ENCODE data around the gene TNS4. TPM values are rescaled to one million over a fixed set of nuclear protein-coding genes. Genes with fewer than 3 reads are reported as not detected.

TNS4 gene
- polyA plus RNA-seq, 2 donors, result 25.4 to 74.8 TPM

GRCh38 chr17:40470932-40471828, 30.2 kb downstream of the TNS4 start:
- no peaks in the 10 kb centered on the region for H3K36me3 ChIP-seq (ENCODE audit: control insufficient read depth in 2 of 2, insufficient read depth in 2 of 2, low read length in 1 of 2)
- peaks cover 4 to 14% of the 10 kb centered on the region in 2 donors for H3K4me1 ChIP-seq (ENCODE audit: control insufficient read depth in 2 of 2, insufficient read depth in 2 of 2, low read length in 1 of 2)
- peak overlapping the region; percentile 17 to 77 for H3K27ac ChIP-seq (ENCODE audit: low read depth in 2 of 2, low read length in 1 of 2)
- no peaks in the 10 kb centered on the region for H3K27me3 ChIP-seq (ENCODE audit: control insufficient read depth in 1 of 2, insufficient read depth in 2 of 2, low read length in 2 of 2)
- H3K4me3 ChIP-seq (ENCODE audit: low read depth in 1 of 2, low read length in 2 of 2), result no peak overlapping the region
- no peaks in the 10 kb centered on the region for H3K9me3 ChIP-seq (ENCODE audit: control insufficient read depth in 2 of 2, insufficient read depth in 1 of 2, low read depth in 1 of 2, low read length in 1 of 2)
- 56 to 65% methylated on average over 17 of the region's 17 CpGs for WGBS, 2 donors

DNA sequence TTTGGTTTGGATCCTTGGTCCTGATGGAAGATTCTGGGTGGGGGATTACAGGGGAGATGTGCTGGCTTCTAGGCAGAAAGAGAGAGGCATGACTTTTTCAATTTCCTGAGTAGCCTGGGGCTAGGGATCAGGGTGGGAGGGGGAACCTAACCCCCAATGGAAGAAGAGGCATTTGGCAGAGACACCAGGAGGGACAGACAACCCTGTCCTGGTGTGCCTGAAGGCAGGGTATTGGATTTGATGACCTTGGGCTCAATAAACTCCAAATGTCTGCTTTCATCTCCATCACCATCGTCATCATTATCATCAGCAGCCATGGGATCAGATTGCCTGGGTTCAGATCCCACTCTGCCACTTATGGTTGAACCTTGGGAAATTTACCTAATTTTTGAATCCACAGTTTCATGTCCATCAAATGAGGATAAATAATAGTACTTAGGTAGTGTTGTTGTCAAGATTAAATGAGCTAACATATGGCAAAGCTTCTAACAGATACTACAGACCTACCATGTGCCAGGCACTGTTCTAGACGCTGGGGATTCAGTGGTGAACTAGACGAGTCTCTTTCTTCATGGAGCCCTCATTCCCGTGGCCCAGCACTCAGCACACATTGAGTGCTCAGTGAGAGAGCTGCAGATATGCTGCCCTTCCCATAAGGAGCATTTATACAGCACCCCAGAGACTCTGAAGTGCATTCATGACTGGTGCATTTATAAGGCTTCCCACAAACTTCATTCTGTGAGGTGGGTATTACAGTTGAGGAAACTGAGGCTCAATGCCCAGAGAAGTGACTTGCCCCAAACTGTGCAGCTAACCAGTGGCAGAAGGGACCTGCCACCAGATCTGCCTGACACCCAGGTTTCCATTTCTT, 31.4 kb downstream of the TNS4 start:
- no peaks in the 10 kb centered on the region for H3K27me3 ChIP-seq (ENCODE audit: control insufficient read depth in 1 of 2, insufficient read depth in 2 of 2, low read length in 2 of 2)
- no peak overlapping the region for H3K27ac ChIP-seq (ENCODE audit: low read depth in 2 of 2, low read length in 1 of 2)
- H3K9me3 ChIP-seq (ENCODE audit: control insufficient read depth in 2 of 2, insufficient read depth in 1 of 2, low read depth in 1 of 2, low read length in 1 of 2), result no peaks in the 10 kb centered on the region
- no peak overlapping the region for H3K4me3 ChIP-seq (ENCODE audit: low read depth in 1 of 2, low read length in 2 of 2)
- peaks cover 4 to 10% of the 10 kb centered on the region in 2 donors for H3K4me1 ChIP-seq (ENCODE audit: control insufficient read depth in 2 of 2, insufficient read depth in 2 of 2, low read length in 1 of 2)
- WGBS, 2 donors, result 75 to 77% methylated on average over 4 of the region's 4 CpGs
- no peaks in the 10 kb centered on the region for H3K36me3 ChIP-seq (ENCODE audit: control insufficient read depth in 2 of 2, insufficient read depth in 2 of 2, low read length in 1 of 2)

- Histone ChIP-seq H3K27ac (ENCODE audit: low read depth in 2 of 2, low read length in 1 of 2) (no peak overlapping the region), H3K27me3 (ENCODE audit: control insufficient read depth in 1 of 2, insufficient read depth in 2 of 2, low read length in 2 of 2) (no peaks in the 10 kb centered on the region), H3K36me3 (ENCODE audit: control insufficient read depth in 2 of 2, insufficient read depth in 2 of 2, low read length in 1 of 2) (no peaks in the 10 kb centered on the region), H3K4me1 (ENCODE audit: control insufficient read depth in 2 of 2, insufficient read depth in 2 of 2, low read length in 1 of 2) (peaks cover 4 to 8% of the 10 kb centered on the region in 2 donors), H3K4me3 (ENCODE audit: low read depth in 1 of 2, low read length in 2 of 2) (no peak overlapping the region), H3K9me3 (ENCODE audit: control insufficient read depth in 2 of 2, insufficient read depth in 1 of 2, low read depth in 1 of 2, low read length in 1 of 2) (no peaks in the 10 kb centered on the region)
- 95 to 99% methylated on average over 7 of the region's 7 CpGs for WGBS, 2 donors
Observed at GRCh38 chr17:40468560-40468959, 32.9 kb downstream of the TNS4 start.

DNA sequence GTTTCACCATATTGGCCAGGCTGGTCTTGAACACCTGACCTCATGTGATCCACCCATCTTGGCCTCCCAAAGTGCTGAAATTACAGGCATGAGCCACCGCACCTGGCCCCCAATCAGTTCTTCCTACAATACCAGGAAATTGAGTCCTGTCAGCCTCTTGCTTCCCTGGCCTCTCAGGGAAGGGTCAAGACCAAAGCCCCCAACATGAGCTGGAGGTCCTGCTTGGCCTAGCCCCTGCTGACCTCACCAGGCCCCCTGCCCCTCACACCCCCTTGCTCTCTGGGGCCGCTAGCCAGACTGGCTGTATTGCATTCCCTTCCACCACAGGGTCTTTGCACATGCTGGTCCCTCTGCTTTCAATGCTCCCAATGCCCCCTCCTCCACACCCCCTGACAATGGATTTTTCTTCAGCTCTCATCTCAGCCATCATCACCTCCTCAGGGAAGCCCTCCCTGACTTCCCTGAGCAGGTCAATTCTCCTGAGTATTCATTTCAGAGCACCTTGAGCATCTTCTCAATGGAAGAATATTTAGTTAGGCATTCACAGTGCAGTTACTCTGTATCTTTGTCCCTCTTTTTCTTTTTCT, 34.0 kb downstream of the TNS4 start:
- H3K27me3 ChIP-seq (ENCODE audit: control insufficient read depth in 1 of 2, insufficient read depth in 2 of 2, low read length in 2 of 2), result no peaks in the 10 kb centered on the region
- H3K27ac ChIP-seq (ENCODE audit: low read depth in 2 of 2, low read length in 1 of 2), result no peak overlapping the region
- no peak overlapping the region for H3K4me3 ChIP-seq (ENCODE audit: low read depth in 1 of 2, low read length in 2 of 2)
- 85 to 92% methylated on average over 2 of the region's 2 CpGs for WGBS, 2 donors
- no peaks in the 10 kb centered on the region for H3K9me3 ChIP-seq (ENCODE audit: control insufficient read depth in 2 of 2, insufficient read depth in 1 of 2, low read depth in 1 of 2, low read length in 1 of 2)
- H3K4me1 ChIP-seq (ENCODE audit: control insufficient read depth in 2 of 2, insufficient read depth in 2 of 2, low read length in 1 of 2), result peaks cover 4 to 7% of the 10 kb centered on the region in 2 donors
- no peaks in the 10 kb centered on the region for H3K36me3 ChIP-seq (ENCODE audit: control insufficient read depth in 2 of 2, insufficient read depth in 2 of 2, low read length in 1 of 2)

GRCh38 chr17:40466298-40466971, 35.0 kb downstream of the TNS4 start:
- Histone ChIP-seq H3K4me1 (ENCODE audit: control insufficient read depth in 2 of 2, insufficient read depth in 2 of 2, low read length in 1 of 2) (peaks cover 4 to 7% of the 10 kb centered on the region in 2 donors), H3K27me3 (ENCODE audit: control insufficient read depth in 1 of 2, insufficient read depth in 2 of 2, low read length in 2 of 2) (no peaks in the 10 kb centered on the region), H3K9me3 (ENCODE audit: control insufficient read depth in 2 of 2, insufficient read depth in 1 of 2, low read depth in 1 of 2, low read length in 1 of 2) (no peaks in the 10 kb centered on the region), H3K36me3 (ENCODE audit: control insufficient read depth in 2 of 2, insufficient read depth in 2 of 2, low read length in 1 of 2) (no peaks in the 10 kb centered on the region), H3K4me3 (ENCODE audit: low read depth in 1 of 2, low read length in 2 of 2) (no peak overlapping the region), H3K27ac (ENCODE audit: low read depth in 2 of 2, low read length in 1 of 2) (no peak overlapping the region)
- 78 to 86% methylated on average over 9 to 11 of the region's 11 CpGs for WGBS, 2 donors

- no peaks in the 10 kb centered on the region for H3K27me3 ChIP-seq (ENCODE audit: control insufficient read depth in 1 of 2, insufficient read depth in 2 of 2, low read length in 2 of 2)
- peaks cover 3% of the 10 kb centered on the region in 2 donors for H3K4me1 ChIP-seq (ENCODE audit: control insufficient read depth in 2 of 2, insufficient read depth in 2 of 2, low read length in 1 of 2)
- no peaks in the 10 kb centered on the region for H3K36me3 ChIP-seq (ENCODE audit: control insufficient read depth in 2 of 2, insufficient read depth in 2 of 2, low read length in 1 of 2)
- no peak overlapping the region for H3K4me3 ChIP-seq (ENCODE audit: low read depth in 1 of 2, low read length in 2 of 2)
- H3K9me3 ChIP-seq (ENCODE audit: control insufficient read depth in 2 of 2, insufficient read depth in 1 of 2, low read depth in 1 of 2, low read length in 1 of 2), result no peaks in the 10 kb centered on the region
- H3K27ac ChIP-seq (ENCODE audit: low read depth in 2 of 2, low read length in 1 of 2), result no peak overlapping the region
- 88 to 94% methylated on average over 5 of the region's 5 CpGs for WGBS, 2 donors
Observed at GRCh38 chr17:40464392-40464855, 37.0 kb downstream of the TNS4 start.

DNA sequence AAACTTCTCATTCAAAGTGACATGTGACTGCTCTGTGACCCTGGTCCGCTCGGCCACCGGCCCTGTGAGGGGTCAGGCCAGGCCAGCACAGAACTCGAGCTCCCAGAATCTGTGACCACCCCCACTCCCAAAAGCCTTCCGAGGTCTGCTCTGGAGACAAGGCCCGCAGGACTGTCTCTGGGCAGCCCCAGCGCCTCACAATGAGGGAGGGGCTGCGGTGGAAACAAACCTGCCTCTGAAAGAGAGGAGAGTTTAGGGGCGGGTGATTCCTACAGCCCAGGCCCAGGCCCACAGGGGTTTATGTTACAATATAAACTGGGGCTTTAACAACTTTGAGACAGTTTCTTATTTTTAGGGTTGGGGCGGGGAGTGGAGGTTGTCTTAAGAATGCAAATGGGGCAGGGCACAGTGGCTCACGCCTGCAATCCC, 38.3 kb downstream of the TNS4 start:
- Histone ChIP-seq H3K9me3 (ENCODE audit: control insufficient read depth in 2 of 2, insufficient read depth in 1 of 2, low read depth in 1 of 2, low read length in 1 of 2) (no peaks in the 10 kb centered on the region), H3K27me3 (ENCODE audit: control insufficient read depth in 1 of 2, insufficient read depth in 2 of 2, low read length in 2 of 2) (no peaks in the 10 kb centered on the region), H3K4me1 (ENCODE audit: control insufficient read depth in 2 of 2, insufficient read depth in 2 of 2, low read length in 1 of 2) (peaks cover 3% of the 10 kb centered on the region in 2 donors), H3K27ac (ENCODE audit: low read depth in 2 of 2, low read length in 1 of 2) (no peak overlapping the region), H3K4me3 (ENCODE audit: low read depth in 1 of 2, low read length in 2 of 2) (no peak overlapping the region), H3K36me3 (ENCODE audit: control insufficient read depth in 2 of 2, insufficient read depth in 2 of 2, low read length in 1 of 2) (no peaks in the 10 kb centered on the region)
- 50 to 72% methylated on average over 11 of the region's 11 CpGs for WGBS, 2 donors

GRCh38 chr17:40462343-40463121, 38.9 kb downstream of the TNS4 start:
- no peaks in the 10 kb centered on the region for H3K9me3 ChIP-seq (ENCODE audit: control insufficient read depth in 2 of 2, insufficient read depth in 1 of 2, low read depth in 1 of 2, low read length in 1 of 2)
- H3K36me3 ChIP-seq (ENCODE audit: control insufficient read depth in 2 of 2, insufficient read depth in 2 of 2, low read length in 1 of 2), result no peaks in the 10 kb centered on the region
- H3K27ac ChIP-seq (ENCODE audit: low read depth in 2 of 2, low read length in 1 of 2), result peak overlapping the region in 1 of 2 donors; percentile 6
- H3K27me3 ChIP-seq (ENCODE audit: control insufficient read depth in 1 of 2, insufficient read depth in 2 of 2, low read length in 2 of 2), result no peaks in the 10 kb centered on the region
- WGBS, 2 donors, result 52 to 71% methylated on average over 9 of the region's 9 CpGs
- no peak overlapping the region for H3K4me3 ChIP-seq (ENCODE audit: low read depth in 1 of 2, low read length in 2 of 2)
- peaks cover 3 to 5% of the 10 kb centered on the region in 2 donors for H3K4me1 ChIP-seq (ENCODE audit: control insufficient read depth in 2 of 2, insufficient read depth in 2 of 2, low read length in 1 of 2)

Data from esophagus (tissue), 2 donors.